ENCODE results near the gene PRSS22. TPM values are rescaled to one million over a fixed set of nuclear protein-coding genes. Genes with fewer than 3 reads are reported as not detected.
A peak's percentile ranks its signal among the peaks of the same experiment; 100 is the strongest.

Gene PRSS22
- total and polyA plus RNA-seq, 10 of the 15 experiments (the other 5 are each of a cell fraction or from before 2014, with no cell fraction given), result not detected

DNA sequence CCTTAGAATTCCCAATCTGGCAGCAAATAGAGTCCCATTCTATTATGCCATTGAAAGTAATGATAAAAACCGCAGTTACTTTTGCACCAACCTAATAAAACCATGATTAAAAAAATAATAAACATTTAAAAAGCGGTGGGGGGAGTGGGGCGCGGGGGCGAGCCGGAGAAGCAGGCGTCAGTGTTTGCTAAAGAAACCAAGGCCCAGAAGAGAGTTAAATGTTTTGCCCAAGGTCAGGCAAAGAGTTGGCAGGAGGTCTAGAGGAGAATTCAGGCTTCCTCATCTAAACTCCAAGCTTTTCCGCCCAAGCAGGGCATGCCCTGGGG lies 9.7 kb upstream of the PRSS22 start:
- H2AFZ ChIP-seq (ENCODE audit: control insufficient read depth, low read depth, low read length), result peak overlapping the region; percentile 99
- ChIA-PET RAD21 (ENCODE audit: unreplicated experiment) (interaction anchor here (0.8 to 2.4 kb wide), 9 partner anchors 15 to 265 kb away, joined by 3 to 26 read pairs (median 4); partner anchors contain the start of genes FLYWCH1 and FLYWCH2), CTCF (interaction anchor here (0.7 to 6.7 kb wide), 25 partner anchors 11 to 478 kb away, joined by 3 to 80 read pairs (median 5); partner anchors contain the start of genes FLYWCH1, FLYWCH2 and KCTD5), SMC1A (ENCODE audit: uncharacterized antibody, unreplicated experiment) (interaction anchor here (0.7 to 2.0 kb wide), 8 partner anchors 10 to 197 kb away, joined by 3 to 16 read pairs (median 4); no protein-coding TSS in a partner anchor), POLR2A (interaction anchor here (1.0 to 1.5 kb wide), 2 partner anchors 15 to 29 kb away, joined by 4 to 7 read pairs; partner anchors contain the start of gene FLYWCH2)
- intact Hi-C loops (cut with micrococcal nuclease; ENCODE audit: unreplicated experiment) (loop anchor here (10.0 kb wide), 1 partner anchor 143 kb away; the partner anchor contains the start of gene PRSS27), in situ Hi-C loops (cut with MboI) (no loop called here)
- H3K79me2 ChIP-seq (ENCODE audit: control insufficient read depth, insufficient read depth, low read length), result no peaks in the 10 kb centered on the region
- no peaks in the 10 kb centered on the region for H3K36me3 ChIP-seq (ENCODE audit: control insufficient read depth in 2 of 2, insufficient read depth in 2 of 2, low read length in 1 of 2)
- no peaks in the 10 kb centered on the region; a peak in 1 of 4 replicates for H3K27me3 ChIP-seq (replicated peaks in 1 of 2; ENCODE audit: control insufficient read depth in 2 of 2, insufficient read depth in 2 of 2, low read length in 1 of 2)
- ATAC-seq, result no peak
- no TSS peak for BruUV-seq (replicated peaks)
- WGBS (ENCODE audit: insufficient coverage, insufficient replicate concordance, low lambda C conversion rate, missing lambda C conversion rate), result 85% methylated on average over 8 of the region's 8 CpGs
- peak overlapping the region; percentile 71 for H3K27ac ChIP-seq (ENCODE audit: control insufficient read depth, insufficient read depth)
- no peak for DNase-seq (ENCODE audit: low read depth, low spot score)
- H3K4me2 ChIP-seq (ENCODE audit: control insufficient read depth, insufficient read depth), result peak overlapping the region; percentile 71
- peaks cover 4% of the 10 kb centered on the region for H3K4me1 ChIP-seq (ENCODE audit: control insufficient read depth, insufficient read depth, low read length)
- H3K9me3 ChIP-seq (replicated peaks; ENCODE audit: control insufficient read depth, insufficient read depth, low read length), result no peaks in the 10 kb centered on the region
- H3K4me3 ChIP-seq, result peak overlapping the region; percentile 60
- FAIRE-seq, result no peak
- peak overlapping the region; percentile 74 for H3K9ac ChIP-seq (ENCODE audit: control insufficient read depth, insufficient read depth, low read length)
- H4K20me1 ChIP-seq (ENCODE audit: control insufficient read depth, insufficient read depth), result no peaks in the 10 kb centered on the region
- TF ChIP-seq MEF2A (IDR thresholded peaks at IDR 0.05; ENCODE audit: insufficient read depth, low read depth, low read length) (no peak), BACH1 (IDR thresholded peaks at IDR 0.05; ENCODE audit: borderline replicate concordance) (no peak), EP300 (IDR thresholded peaks at IDR 0.05; ENCODE audit: borderline replicate concordance in 1 of 2, control insufficient read depth in 1 of 2, low read depth in 2 of 2, low read length in 2 of 2) (no peak), PML (IDR thresholded peaks at IDR 0.05; ENCODE audit: low read length) (no peak), MTA3 (IDR thresholded peaks at IDR 0.05; ENCODE audit: borderline replicate concordance, low read length) (no peak), MYC (IDR thresholded peaks at IDR 0.05; ENCODE audit: insufficient read depth, insufficient read length, insufficient replicate concordance, low read length, severe bottlenecking) (no peak), ZBTB40 (IDR thresholded peaks at IDR 0.05; ENCODE audit: borderline replicate concordance) (no peak), HDAC2 (IDR thresholded peaks at IDR 0.05) (no peak), ESRRA (IDR thresholded peaks at IDR 0.05; ENCODE audit: low read length) (no peak), NFIC (IDR thresholded peaks at IDR 0.05; ENCODE audit: low read depth, low read length) (no peak), ATF7 (IDR thresholded peaks at IDR 0.05; ENCODE audit: low read depth) (no peak), MTA2 (IDR thresholded peaks at IDR 0.05; ENCODE audit: low read depth) (no peak), MXI1 (IDR thresholded peaks at IDR 0.05; ENCODE audit: low read depth, low read length) (no peak), HCFC1 (IDR thresholded peaks at IDR 0.05; ENCODE audit: low read length) (no peak), KAT2A (conservative IDR thresholded peaks at IDR 0.05; ENCODE audit: control insufficient read depth, low read depth, low read length) (no peak)
- TF ChIP-seq, protein P1, sequence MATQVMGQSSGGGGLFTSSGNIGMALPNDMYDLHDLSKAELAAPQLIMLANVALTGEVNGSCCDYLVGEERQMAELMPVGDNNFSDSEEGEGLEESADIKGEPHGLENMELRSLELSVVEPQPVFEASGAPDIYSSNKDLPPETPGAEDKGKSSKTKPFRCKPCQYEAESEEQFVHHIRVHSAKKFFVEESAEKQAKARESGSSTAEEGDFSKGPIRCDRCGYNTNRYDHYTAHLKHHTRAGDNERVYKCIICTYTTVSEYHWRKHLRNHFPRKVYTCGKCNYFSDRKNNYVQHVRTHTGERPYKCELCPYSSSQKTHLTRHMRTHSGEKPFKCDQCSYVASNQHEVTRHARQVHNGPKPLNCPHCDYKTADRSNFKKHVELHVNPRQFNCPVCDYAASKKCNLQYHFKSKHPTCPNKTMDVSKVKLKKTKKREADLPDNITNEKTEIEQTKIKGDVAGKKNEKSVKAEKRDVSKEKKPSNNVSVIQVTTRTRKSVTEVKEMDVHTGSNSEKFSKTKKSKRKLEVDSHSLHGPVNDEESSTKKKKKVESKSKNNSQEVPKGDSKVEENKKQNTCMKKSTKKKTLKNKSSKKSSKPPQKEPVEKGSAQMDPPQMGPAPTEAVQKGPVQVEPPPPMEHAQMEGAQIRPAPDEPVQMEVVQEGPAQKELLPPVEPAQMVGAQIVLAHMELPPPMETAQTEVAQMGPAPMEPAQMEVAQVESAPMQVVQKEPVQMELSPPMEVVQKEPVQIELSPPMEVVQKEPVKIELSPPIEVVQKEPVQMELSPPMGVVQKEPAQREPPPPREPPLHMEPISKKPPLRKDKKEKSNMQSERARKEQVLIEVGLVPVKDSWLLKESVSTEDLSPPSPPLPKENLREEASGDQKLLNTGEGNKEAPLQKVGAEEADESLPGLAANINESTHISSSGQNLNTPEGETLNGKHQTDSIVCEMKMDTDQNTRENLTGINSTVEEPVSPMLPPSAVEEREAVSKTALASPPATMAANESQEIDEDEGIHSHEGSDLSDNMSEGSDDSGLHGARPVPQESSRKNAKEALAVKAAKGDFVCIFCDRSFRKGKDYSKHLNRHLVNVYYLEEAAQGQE (IDR thresholded peaks at IDR 0.05; ENCODE audit: low read depth, low read length), result no peak

All from GM12878 (cell line).